22Rv1 (cell line): ENCODE measurements around the gene REPS1.

Experiments
- H3K27ac ChIP-seq: fragments of 450-650 bp; 2 replicates; pipeline ENCODE4 v1.5.1; 2017
- ZFX ChIP-seq: fragments of 450-650 bp; IDR thresholded peaks from 2 replicates; pipeline ENCODE4 v1.6.1; 2017; ENCODE audit warnings: antibody characterized with exemption, borderline replicate concordance
- TF ChIP-seq, protein P1 (sequence below): fragments of 450-650 bp; IDR thresholded peaks from 2 replicates; pipeline ENCODE4 v1.5.1; 2017; ENCODE audit warnings: mild to moderate bottlenecking

Gene REPS1

DNA sequence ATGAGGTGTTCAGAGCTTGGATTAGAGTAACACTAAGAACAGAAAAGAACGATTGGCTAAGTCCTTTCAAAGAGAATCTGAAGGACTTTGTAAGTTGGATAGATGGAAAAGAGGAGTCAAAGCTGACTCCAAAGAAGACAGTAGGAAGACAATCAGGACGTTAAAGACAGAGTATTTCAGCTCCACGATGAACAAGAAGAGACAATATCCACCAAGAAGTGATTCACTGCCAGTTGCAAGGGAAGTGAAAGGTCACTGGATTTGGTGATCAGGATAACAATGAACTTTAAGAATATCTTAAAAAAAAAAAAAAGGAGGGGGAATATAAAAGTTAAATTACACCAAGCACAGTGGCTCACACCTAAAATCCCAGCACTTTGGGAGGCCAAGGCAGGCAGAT is 17.9 kb downstream of the REPS1 start:
- TF ChIP-seq ZFX = no peak
- no peak overlapping the region for H3K27ac ChIP-seq

DNA sequence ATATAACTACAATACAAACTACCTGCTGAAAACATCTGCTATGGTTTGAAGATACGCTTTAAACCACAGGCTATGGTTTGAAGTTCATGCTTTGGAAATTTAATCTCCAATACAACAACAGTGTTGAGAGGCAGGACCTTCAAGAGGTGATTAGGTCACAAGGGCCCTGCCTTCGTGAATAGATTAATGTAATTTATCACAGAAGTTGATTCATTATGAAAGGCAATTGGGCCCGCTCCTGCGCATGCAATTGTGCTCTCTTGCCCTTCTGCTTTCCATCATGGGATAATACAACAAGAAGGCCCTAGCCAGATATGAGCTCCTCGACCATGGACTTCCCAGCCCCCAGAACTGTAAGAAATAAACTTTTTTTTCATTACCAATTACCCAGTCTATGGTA is 21.2 kb downstream of the REPS1 start:
- TF ChIP-seq ZFX = no peak
- TF ChIP-seq, protein P1, sequence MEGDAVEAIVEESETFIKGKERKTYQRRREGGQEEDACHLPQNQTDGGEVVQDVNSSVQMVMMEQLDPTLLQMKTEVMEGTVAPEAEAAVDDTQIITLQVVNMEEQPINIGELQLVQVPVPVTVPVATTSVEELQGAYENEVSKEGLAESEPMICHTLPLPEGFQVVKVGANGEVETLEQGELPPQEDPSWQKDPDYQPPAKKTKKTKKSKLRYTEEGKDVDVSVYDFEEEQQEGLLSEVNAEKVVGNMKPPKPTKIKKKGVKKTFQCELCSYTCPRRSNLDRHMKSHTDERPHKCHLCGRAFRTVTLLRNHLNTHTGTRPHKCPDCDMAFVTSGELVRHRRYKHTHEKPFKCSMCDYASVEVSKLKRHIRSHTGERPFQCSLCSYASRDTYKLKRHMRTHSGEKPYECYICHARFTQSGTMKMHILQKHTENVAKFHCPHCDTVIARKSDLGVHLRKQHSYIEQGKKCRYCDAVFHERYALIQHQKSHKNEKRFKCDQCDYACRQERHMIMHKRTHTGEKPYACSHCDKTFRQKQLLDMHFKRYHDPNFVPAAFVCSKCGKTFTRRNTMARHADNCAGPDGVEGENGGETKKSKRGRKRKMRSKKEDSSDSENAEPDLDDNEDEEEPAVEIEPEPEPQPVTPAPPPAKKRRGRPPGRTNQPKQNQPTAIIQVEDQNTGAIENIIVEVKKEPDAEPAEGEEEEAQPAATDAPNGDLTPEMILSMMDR = no peak
- no peak overlapping the region for H3K27ac ChIP-seq

DNA sequence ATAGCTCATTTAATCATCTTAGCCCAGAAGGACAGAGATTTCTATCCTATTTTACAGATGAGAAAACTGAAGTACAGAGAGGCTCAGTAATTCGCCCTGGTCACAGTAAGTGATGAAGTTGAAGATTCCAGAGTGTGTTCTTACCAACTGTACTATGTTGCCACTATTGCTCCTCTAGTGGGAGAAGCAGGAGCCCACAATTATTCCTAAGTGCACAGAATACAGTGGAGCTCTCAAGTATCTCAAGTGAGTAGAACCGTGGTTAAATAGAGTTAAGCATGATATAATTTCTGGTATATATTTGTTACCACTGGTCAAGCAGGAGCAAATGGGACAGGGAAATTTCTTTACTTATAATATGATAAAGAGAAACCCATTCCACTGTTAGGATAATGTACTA is 22.1 kb downstream of the REPS1 start:
- H3K27ac ChIP-seq = no peak overlapping the region
- TF ChIP-seq, protein P1 = no peak
- no peak for TF ChIP-seq ZFX

DNA sequence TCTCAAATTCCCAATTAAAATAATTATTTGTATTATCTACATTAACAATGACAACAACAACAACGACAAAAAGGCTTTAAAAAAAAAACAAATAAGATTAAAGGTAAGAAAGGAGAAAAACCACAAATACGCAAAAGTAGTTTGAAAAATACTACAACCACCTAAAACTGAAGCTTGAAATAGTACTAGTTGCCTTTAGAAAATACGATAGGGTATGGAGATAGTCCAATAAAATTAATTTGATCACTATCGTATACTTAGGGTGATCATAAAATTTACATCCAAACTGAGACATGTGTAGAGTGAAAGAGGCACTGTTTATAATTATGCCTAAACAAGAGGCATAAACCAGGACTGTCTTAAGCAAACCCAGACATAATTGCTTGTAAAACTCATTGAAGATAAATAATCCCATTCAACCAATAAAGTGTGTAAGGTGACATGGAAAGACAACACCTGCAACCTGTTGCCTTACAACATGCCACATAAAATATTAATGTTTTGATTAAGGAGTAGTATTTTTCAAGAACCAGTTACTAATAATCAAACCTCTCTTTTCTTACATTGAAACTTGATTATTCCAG is 22.7 kb downstream of the REPS1 start:
- TF ChIP-seq ZFX = no peak
- TF ChIP-seq, protein P1 = no peak

DNA sequence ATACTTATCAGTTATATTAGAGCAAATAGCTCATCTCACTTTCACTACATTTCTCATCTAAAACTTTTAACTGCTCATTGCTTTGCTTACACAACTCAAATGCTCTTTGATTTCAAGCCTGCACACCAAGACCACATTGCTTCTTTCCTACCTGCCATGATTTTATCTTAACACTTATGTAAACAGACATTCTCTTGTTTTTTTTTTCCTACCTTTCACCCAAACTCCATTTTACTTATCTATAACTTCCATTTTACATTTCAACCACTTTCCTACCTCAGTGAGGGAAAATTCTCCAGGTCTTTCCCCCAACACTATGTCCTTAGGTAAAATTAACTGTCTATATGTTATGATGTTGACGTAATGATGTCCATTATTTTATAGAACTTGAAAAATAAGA is 24.0 kb downstream of the REPS1 start:
- H3K27ac ChIP-seq = no peak overlapping the region
- no peak for TF ChIP-seq ZFX
- TF ChIP-seq, protein P1 = no peak

More for the DNA sequence above, 22.7 kb downstream of the REPS1 start:
- no peak overlapping the region for H3K27ac ChIP-seq

DNA sequence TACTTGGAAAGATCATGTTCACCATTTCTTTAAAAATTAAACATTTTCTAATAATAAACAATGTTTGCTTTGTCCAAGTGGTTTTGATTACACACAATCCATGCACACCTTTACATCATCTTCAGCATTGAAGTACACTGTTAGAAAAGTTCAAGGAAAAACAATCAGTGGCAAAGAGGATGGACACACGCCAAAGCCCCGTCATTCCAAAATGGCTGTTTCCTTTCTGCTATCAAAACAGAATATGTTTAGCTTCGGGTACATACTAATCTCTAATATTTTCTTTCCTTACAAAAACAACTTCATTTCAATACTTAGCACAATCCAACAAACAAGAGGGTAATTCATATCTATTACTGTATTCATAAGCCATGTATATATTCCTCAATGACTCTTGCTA is 24.5 kb downstream of the REPS1 start:
- TF ChIP-seq, protein P1 = no peak
- no peak for TF ChIP-seq ZFX
- no peak overlapping the region for H3K27ac ChIP-seq

DNA sequence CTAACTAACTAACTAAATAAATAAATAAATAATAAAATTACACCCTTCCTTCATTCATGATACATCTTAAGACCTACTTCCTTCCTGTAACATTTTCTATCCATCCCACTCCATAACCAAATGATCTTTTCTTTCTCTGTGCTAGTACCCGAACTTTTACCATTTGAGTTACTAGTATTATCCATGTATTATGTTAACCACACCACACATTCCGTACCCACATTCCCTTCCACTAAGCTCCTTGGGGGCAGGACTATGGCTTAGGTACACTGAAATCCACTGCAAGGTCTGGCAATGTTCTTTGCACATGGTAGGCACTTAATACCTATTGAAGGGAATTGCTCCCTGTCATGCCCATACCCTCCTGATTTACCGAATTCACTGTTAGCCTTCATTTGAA is 24.9 kb downstream of the REPS1 start:
- no peak for TF ChIP-seq ZFX
- TF ChIP-seq, protein P1 = no peak
- H3K27ac ChIP-seq = no peak overlapping the region

DNA sequence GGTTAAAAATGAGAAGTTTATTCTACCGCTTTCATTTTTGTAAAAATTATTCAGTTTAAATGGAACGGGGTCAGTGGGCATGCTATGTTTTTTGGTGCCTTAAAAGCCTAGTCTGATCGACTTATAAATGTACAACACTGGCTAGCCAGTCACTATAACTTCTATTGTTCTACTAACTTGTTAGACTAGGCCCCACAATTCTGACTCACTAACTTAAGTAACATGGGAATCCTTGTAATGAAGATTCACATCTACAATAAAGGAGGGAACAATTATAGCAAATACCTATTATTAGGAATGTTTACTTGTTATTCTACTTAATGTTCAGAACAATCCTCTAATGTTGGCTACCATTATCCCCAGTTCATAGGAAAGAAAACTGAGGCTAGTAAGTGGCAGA is 28.5 kb downstream of the REPS1 start:
- H3K27ac ChIP-seq = no peak overlapping the region
- TF ChIP-seq ZFX = no peak
- TF ChIP-seq, protein P1 = no peak
